Osteoblast (primary cell): Measurements from ENCODE around the gene KYAT1. TPM values are rescaled to one million over a fixed set of nuclear protein-coding genes. Genes with fewer than 3 reads are reported as not detected.
"Not testable (repeated sequence)": the region's sequence is repeated elsewhere in the genome, so short reads cannot be mapped to it uniquely, and the experiment has no call there.

Source experiments
- DNase-seq: peaks from one replicate; pipeline ENCODE4 v3.0.0; 2011; ENCODE audit warnings: low spot score, mixed read lengths; ENCODE audit not compliant: insufficient read length; ENCODE audit errors: missing footprints
- H2AFZ ChIP-seq: 2 replicates; pipeline ENCODE4 v1.6.0; 2011; ENCODE audit warnings: mild to moderate bottlenecking, low read length
- H3K27ac ChIP-seq: 2 replicates; pipeline ENCODE4 v1.5.1; 2011; ENCODE audit warnings: mild to moderate bottlenecking, low read depth, low read length, moderate library complexity
- H3K27me3 ChIP-seq: 2 replicates; pipeline ENCODE4 v1.6.0; 2012; ENCODE audit warnings: mild to moderate bottlenecking, control low read depth, inconsistent platforms, low read length, moderate library complexity; ENCODE audit not compliant: insufficient read depth
- H3K36me3 ChIP-seq: 2 replicates; pipeline ENCODE4 v1.5.1; 2011; ENCODE audit warnings: mild to moderate bottlenecking, low read length, control low read depth, moderate library complexity; ENCODE audit not compliant: insufficient read depth
- H3K4me1 ChIP-seq: 2 replicates; pipeline ENCODE4 v1.5.1; 2011; ENCODE audit warnings: mild to moderate bottlenecking, low read length, control low read depth, moderate library complexity; ENCODE audit not compliant: insufficient read depth
- H3K4me2 ChIP-seq: 2 replicates; pipeline ENCODE4 v1.6.0; 2011; ENCODE audit warnings: mild to moderate bottlenecking, low read length; ENCODE audit not compliant: insufficient read depth
- H3K4me3 ChIP-seq: fragments of 200-600 bp; sonication (generic); 3 replicates; pipeline ENCODE4 v1.5.1; 2012; ENCODE audit warnings: mild to moderate bottlenecking, low read length, inconsistent platforms; ENCODE audit not compliant: insufficient read depth
- H3K79me2 ChIP-seq: 2 replicates; pipeline ENCODE4 v1.6.0; 2012; ENCODE audit warnings: mild to moderate bottlenecking, low read length, control low read depth, inconsistent platforms; ENCODE audit not compliant: insufficient read depth
- H3K9me3 ChIP-seq: 2 replicates; pipeline ENCODE4 v1.5.1; 2011; ENCODE audit warnings: low read depth, low read length, control low read depth
- H4K20me1 ChIP-seq: 2 replicates; pipeline ENCODE4 v1.6.0; 2012; ENCODE audit warnings: mild to moderate bottlenecking, low read length, control low read depth; ENCODE audit not compliant: insufficient read depth
- CTCF ChIP-seq: IDR thresholded peaks from 2 replicates; pipeline ENCODE4 v1.5.1; 2011; ENCODE audit warnings: mild to moderate bottlenecking, low read depth, low read length, moderate library complexity; ENCODE audit errors: extremely low read depth
- total RNA-seq: library from RNA; depleted of rRNA; stranded (reverse); fragments of >200 nt; gene quantifications from 2 replicates; pipeline ENCODE4 v1.2.3, GENCODE V29; 2012

KYAT1 gene
- total RNA-seq, 1 donor, result 3.3 TPM

GRCh38 chr9:128800061-128800460 is 81.7 kb downstream of the KYAT1 start:
- no peak for DNase-seq
- Histone ChIP-seq H3K27me3 (no peaks in the 10 kb centered on the region), H4K20me1 (no peaks in the 10 kb centered on the region), H3K4me2 (no peak overlapping the region), H3K4me3 (no peak overlapping the region), H3K27ac (no peak overlapping the region), H3K79me2 (no peaks in the 10 kb centered on the region), H3K9me3 (no peaks in the 10 kb centered on the region), H3K4me1 (no peaks in the 10 kb centered on the region), H3K36me3 (peaks cover 59% of the 10 kb centered on the region), H2AFZ (no peak overlapping the region)
- TF ChIP-seq CTCF, result no peak

DNA sequence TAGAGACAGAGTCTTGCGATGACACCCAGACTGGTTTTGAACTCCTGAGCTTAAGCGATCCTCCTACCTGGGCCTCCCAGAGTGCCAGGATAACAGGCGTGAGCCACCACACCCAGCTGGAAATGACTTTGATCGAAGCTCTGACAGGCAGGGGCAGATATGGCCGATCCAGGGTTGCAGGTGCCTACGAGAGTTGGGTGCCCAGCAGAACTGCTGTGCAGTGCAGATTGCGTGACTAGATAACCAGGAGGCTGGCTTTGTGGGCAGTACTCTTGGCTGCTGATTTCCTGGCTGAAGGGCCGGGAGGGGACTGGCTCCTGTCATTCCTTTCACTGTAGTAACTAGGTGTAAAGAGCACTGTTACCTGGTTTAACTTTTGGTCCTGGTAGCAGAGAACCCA is 82.9 kb downstream of the KYAT1 start:
- Histone ChIP-seq H2AFZ (no peak overlapping the region), H3K9me3 (no peaks in the 10 kb centered on the region), H3K27me3 (no peaks in the 10 kb centered on the region), H3K4me3 (no peak overlapping the region), H3K79me2 (no peaks in the 10 kb centered on the region), H3K4me1 (no peaks in the 10 kb centered on the region), H3K27ac (no peak overlapping the region), H3K36me3 (peaks cover 64% of the 10 kb centered on the region), H3K4me2 (no peak overlapping the region), H4K20me1 (no peaks in the 10 kb centered on the region)
- DNase-seq, result no peak
- no peak for TF ChIP-seq CTCF

GRCh38 chr9:128794961-128795360 is 86.8 kb downstream of the KYAT1 start:
- not testable (repeated sequence) for H3K79me2 ChIP-seq, H3K27ac ChIP-seq, H3K9me3 ChIP-seq, DNase-seq, H3K4me1 ChIP-seq, H3K27me3 ChIP-seq, H4K20me1 ChIP-seq, H3K4me3 ChIP-seq, H3K4me2 ChIP-seq, H2AFZ ChIP-seq
- peaks cover 72% of the 10 kb centered on the region for H3K36me3 ChIP-seq

GRCh38 chr9:128792978-128793686 is 88.6 kb downstream of the KYAT1 start:
- no peaks in the 10 kb centered on the region for H3K9me3 ChIP-seq
- H3K36me3 ChIP-seq, result peaks cover 58% of the 10 kb centered on the region
- peaks cover 10% of the 10 kb centered on the region for H3K79me2 ChIP-seq
- no peak overlapping the region for H3K4me3 ChIP-seq
- H3K27ac ChIP-seq, result no peak overlapping the region
- no peak for DNase-seq
- no peak overlapping the region for H3K4me2 ChIP-seq
- no peak for TF ChIP-seq CTCF
- H3K4me1 ChIP-seq, result peaks cover 3% of the 10 kb centered on the region
- no peak overlapping the region for H2AFZ ChIP-seq
- H4K20me1 ChIP-seq, result peaks cover 3% of the 10 kb centered on the region
- H3K27me3 ChIP-seq, result no peaks in the 10 kb centered on the region
